HG02571 (cell line): Measurements from ENCODE around the gene CCDC158.
"Not testable (repeated sequence)": the region's sequence is repeated elsewhere in the genome, so short reads cannot be mapped to it uniquely, and the experiment has no call there.

Experiments
- ATAC-seq: cut with Tn5 transposase; IDR thresholded peaks from one replicate; pipeline ENCODE4 v1.9.1; 2021; ENCODE audit warnings: mild to moderate bottlenecking, moderate library complexity; ENCODE audit not compliant: unreplicated experiment

CCDC158 gene

DNA sequence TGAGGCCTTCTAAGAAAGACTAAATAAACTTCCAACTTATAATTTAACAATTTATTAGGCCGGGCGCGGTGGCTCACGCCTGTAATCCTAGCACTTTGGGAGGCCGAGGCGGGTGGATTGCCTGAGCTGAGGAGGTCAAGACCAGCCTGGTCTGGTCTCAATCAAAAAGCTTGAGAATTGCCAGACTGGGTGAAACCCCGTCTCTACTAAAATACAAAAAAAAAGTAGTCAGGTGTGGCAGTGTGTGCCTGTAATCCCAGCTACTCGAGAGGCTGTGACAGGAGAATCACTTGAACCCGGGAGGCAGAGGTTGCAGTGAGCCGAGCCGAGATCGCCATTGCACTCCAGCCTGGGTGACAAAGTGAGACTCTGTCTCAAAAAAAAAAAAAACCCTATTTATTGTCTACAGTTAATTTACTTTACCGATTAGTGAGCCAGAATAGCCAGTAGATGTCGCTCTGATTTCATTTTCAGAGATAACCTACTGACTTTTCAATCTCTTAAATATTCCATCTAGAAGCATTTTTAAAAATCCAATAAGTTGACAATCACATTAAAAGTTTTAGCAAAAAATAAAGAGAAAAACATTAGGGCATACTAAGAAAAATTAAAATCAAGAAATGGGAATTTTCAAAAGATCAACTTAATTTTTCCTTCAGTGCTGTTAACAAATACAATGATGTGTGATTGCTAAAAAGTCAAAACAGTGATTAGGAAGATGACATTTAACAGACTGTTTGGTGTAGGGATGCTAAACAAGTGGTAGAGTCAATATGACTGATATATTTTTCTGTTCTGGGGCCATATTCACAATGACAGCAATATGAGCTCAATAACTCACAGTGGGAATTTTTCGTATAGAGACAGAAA lies 9.8 kb upstream of the CCDC158 start:
- ATAC-seq = no peak

DNA sequence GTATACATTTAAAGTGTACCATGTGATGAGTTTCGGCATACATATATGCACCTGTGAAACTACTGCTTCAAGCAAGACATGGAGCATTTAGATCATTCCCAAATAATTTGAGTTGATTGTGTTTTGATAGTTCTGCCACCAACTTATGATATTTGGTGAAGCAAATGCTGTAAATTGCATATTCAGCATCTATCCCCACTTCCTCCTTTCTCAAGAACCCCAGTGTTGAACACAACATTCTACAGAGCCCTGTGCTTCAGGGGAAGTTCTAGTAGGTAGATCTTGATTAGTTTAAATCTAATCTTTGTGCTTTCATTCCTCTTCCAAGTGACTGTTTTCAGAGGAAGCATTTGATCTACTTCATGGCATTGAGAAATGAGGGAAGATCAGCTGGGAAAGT lies 8.7 kb upstream of the CCDC158 start:
- no peak for ATAC-seq

DNA sequence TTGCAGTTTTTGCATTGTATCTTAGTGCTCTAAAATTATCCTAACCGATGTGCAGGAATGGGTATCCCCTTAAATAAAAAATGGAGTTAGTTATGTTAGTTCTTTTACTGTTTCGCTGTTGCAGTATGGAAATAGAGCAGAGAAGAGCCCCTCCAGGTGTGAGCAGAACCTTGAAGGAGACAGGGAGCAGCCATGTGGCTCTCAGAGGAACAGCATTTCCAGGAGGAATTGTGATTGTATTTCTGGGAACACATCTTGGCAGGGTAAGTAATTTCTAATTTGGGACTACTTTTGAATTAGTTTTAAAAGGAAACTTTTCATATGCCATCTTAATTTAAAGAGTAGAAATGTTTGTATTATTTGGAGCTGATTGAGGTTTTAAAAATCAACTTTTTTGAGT lies 5.3 kb upstream of the CCDC158 start:
- ATAC-seq = no peak

- ATAC-seq = not testable (repeated sequence)
Observed at GRCh38 chr4:76423159-76423558, 2.2 kb upstream of the CCDC158 start.

DNA sequence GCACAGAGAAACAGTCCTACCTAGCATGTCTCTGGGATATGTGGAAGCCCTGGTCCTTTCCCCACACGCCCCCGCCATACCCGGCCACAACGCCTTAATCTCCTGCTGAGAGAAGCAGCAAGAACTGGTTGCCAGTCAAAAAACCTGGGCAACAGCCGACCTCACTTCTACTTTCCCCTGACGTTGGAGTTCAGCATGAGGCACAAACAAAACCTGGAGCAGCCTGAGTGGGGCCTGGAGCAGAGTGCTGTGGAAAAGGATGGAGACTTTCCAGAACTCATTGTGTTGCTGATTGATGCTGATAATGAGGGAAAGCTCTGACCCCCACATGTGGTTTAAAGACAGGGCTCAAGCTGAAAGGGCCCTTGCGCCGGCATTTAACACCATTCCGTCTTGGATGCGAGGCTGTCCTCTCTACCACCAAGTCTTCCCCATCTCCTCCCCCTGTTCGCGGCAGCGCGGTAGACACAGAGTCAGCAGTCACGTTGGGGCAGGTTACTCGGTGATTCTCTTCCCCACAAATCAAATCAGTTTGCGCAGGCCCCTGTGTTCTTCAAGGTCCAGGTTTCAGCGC lies 666 bp downstream of the CCDC158 start:
- ATAC-seq = no peak

DNA sequence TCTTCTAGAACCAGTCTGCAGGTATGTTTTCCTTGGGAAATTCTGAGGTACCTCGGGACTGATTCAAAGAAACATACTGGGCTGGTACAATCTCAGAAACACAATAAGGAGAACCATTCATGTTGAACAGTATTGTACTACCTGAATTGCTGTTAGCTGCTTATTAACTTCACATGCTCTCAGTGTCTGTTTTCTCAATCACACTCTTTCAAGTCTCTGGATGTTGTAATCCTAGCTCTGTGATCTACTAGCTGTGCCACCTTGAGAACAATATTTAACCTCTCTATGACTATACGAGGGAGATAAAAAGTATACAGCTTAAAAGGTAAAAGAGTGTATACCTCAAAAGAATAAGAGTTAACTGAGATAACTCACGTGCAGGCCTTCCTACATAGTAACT lies 10.3 kb downstream of the CCDC158 start:
- no peak for ATAC-seq

DNA sequence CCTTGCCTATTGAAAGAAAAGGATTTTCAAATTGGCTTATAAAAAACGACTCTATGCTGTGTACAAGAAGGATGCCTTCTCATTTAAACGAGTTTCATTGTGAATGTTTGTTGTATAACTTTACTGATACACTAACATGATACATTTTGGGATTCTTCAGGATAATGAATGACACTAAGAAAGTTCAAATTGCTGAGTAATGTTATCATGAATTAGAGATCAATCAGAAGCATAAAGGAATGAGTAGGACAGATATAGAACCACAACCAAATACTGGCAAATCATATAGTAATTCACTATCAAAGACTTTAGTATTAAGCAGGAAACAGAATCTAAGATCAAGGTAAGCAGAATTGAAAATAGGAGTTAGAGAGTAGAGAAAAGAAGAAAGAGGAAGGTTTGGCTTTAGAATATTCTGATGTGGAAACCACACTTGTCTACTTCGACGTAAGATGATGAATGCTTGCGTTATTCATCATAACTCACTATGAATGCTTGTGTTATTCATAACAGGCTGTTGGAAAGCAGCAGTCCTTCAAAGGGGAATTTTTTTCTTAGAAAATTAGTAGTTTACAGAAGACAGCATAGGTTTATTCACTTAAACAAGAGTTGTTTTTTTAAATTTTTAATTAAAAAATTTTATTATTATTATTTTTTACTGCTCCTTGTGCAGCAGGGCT lies 13.4 kb downstream of the CCDC158 start:
- ATAC-seq = no peak

GRCh38 chr4:76406081-76406480 lies 14.9 kb downstream of the CCDC158 start:
- no peak for ATAC-seq

GRCh38 chr4:76401654-76402053 lies 19.3 kb downstream of the CCDC158 start:
- ATAC-seq = no peak

DNA sequence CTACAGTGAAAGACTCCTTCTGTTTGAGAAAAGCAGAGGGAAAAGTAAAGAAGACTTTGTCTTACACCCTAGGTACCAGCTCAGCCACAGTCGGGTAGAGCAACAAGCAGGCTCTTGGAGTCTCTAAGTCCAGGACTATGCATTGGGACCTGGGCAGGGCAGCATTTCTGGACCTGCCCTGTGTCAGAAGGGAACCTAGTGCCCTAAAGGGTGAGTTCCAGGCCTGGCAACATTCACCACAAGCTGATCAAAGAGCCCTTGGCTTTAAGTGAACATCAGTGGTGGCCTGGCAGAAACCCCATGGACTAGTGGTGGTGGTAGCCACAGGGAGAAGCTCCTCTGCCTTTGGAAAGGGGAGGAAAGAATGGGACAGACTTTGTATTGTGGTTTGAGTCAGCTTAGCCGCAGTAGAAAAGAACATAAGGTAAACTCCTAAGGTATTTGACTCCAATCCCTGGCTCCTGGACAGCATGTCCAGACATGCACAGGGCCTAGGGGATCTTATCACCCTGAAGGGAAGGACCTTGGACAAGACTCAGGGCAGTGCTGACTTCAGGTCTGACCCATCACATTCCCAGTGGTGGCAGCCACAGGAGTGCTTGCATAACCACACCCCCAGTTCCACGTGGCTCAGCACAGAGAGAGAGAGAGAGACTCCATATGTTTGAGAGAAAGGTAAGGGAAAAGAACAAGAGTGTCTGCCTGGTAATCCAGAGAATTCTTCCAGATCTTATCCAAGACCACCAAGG lies 32.6 kb downstream of the CCDC158 start:
- ATAC-seq = no peak

GRCh38 chr4:76386566-76387305 lies 34.2 kb downstream of the CCDC158 start:
- no peak for ATAC-seq

DNA sequence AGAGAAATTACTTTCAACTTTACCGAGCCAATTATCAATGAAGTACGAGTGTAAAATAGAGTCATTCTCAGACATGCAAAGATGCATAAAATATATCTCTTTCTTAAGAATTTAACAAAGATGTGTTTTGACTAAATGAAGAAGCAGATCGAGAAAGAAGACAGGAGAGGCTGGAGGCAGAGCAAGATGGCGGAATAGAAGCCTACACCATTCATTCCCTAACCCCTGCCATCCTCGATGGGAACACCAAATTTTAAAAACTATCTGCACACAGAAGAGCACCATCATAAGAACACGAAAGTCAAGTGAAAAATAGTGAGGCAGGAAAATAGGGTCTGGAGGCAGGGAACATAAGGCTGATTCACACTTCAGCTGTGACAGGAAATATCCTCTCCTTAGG lies 35.0 kb downstream of the CCDC158 start:
- no peak for ATAC-seq

DNA sequence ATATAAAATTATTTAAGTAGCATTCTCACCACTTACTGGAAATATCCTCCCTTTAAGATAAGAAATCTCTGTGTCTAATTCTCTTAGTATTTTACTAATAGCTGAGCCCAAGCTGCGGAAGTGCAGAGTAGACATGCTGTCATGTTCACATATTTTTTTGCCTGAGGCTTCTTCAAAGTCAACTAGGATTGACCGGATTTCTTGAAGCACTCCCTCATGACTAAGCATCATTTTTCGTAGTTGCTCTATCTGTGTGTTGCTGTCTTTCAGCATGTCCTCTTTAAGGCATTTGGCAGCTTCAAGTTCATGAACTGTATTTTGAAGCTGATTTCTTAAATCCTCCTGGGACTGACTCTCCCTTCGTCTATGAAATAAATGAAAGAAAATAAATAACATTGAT lies 36.9 kb downstream of the CCDC158 start:
- no peak for ATAC-seq

DNA sequence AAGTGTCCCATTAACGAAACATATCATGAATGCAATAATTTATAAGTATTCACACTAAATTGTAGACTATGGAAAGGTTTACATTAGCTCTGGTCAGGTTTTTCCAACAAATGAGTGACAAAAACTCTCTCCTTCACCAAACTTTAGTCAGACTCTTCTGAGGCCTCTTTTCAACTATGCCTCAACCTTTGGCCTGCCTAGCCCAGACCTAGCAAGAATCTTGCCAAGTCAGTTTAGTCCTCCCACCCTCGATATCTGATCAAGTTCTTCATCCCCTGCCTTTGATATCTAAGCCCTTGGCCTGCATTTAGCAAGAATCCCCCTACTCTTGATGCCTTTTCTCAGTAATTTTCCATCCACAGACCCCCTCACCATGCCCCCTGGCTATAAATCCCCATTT lies 37.9 kb downstream of the CCDC158 start:
- no peak for ATAC-seq

DNA sequence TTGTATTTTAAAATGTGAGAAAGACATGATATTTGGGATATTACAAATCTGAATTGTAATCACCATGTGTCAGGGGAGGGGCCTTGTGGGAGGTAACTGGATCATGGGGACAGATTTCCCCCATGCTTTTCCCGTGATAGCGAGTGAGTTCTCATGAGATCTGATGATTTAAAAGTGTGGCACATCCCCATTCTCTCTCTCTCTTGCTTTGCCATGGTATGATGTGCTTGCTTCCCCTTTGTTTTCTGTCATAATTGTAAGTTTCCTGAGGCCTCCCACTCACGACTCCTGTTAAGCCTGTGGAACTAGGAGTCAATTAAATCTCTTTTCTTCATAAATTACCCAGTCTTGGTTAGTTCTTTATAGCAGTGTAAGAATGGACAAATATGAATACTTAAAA lies 39.0 kb downstream of the CCDC158 start:
- no peak for ATAC-seq

DNA sequence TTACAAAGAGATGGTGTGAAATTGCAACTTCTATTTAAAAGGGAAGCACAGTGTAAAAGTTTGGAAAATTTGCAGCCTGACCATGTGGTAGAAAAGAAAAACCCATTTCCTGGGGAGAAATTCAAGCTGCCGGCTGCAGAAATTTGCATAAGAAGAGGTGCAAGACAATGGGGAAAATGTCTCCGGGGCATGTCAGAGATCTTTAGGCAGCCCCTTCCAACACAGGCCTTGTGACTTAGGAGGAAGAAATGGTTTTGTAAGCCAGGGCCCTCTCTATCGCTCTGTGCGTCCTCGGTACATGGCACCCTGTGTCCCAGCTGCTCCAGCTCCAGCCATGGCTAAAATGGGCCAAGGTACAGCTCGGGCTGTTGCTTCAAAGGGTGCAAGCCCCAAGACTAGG lies 40.4 kb downstream of the CCDC158 start:
- ATAC-seq = no peak

DNA sequence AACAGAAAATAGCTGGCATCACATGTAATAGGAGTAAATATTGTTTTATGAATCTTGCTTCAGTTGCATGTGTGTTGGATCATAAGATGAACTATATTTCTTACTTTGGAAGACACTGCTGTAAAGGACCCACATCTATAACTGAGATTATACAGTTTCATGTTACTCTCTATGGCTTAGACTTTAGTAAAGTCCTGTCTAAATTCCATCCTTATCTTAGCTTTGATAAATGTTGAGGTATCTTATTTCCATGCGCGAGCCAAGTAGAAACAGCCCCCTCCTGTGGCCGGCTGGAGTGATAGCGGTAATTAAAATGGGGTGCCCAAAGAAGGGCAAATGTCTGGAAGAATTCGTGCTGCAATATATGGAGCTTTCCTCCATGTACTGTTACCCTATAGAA lies 43.0 kb downstream of the CCDC158 start:
- ATAC-seq = no peak

DNA sequence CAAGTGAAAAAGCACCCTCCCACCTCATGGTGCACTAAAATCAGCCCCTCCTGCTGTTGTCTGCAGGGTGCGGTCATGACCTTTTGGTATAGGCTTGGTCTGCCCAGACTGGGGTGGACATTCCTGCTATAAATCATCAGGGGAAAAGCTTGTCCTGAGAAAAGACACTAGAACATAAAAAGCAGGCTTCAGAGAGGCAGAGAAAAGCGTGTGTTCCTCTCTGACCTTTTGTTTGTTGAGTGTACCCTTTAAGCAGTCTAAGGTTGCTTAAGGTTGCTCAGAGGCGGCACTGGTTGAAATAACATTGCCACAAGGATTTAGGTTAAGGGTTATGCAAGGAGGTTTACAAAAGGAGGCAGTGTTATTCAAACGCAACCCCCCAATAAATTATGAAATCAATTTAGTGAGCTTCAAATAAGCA lies 43.5 kb downstream of the CCDC158 start:
- no peak for ATAC-seq

DNA sequence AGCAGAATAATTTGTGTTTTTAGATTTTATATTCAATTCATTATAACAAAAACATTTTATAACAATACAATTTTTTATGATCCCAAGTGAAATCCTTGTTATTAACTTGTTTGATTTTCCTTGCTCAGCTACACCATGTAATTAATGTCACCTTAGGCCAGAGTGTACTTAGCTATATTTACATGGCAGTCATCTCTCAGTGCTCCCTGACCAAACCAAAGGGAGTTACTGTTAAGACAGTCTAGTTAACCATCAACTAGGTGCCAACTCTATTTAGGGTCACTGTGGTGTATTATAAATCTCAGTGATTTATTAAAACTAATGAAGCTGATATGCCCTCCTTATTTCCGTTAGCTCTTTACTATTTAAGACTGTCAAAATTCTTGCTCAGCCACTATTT lies 44.4 kb downstream of the CCDC158 start:
- ATAC-seq = no peak

DNA sequence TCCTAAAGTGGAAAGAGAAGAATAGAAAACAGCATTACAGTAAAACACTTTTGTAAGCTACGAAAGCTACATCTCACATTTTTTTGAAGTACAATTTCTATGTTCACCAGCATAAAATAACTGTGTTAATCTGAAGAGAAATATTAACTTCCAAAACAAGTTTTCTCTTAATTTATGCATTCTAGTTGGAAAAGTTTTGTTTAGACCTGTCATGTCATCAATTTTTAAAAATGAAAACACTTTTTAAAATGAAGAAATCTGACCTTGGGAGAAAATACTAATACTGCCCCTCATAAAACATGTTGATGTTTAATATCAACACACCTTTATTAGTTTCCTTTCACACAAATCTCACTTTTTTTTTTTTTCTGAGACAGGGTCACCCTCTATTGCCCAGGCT lies 45.2 kb downstream of the CCDC158 start:
- ATAC-seq = no peak

GRCh38 chr4:76374798-76375197 lies 46.1 kb downstream of the CCDC158 start:
- ATAC-seq = no peak
